Cortex of kidney (tissue), 1 donor: ENCODE results near the gene HDHD3.
"Not testable (repeated sequence)": the region's sequence is repeated elsewhere in the genome, so short reads cannot be mapped to it uniquely, and the experiment has no call there.

Experiments used
- DNase-seq: peaks from one replicate; lab custom pipeline; 2025; lab: John Stamatoyannopoulos, UW

Gene HDHD3

GRCh38 chr9:113389451-113389850 is 12.7 kb upstream of the HDHD3 start:
- DNase-seq = no peak

DNA sequence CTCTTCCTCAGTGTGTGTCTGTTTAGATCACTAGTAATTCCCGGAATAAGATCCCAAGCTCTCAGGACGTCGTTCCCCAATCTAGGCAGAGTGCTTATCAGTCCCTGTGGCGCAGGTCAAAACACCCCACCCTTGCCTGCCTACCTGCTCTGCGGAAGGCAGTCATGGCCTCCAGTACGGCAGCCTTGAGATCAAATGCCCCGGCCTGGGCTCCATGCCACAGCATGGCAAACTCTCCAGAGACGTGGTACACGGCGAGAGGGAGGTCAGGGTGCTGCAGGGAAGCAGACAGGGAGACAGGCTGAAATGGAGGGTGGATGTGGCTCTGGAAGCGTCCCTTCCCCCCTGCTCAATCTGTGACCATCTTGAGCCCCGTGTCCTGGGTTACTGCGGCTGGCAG is 12.0 kb upstream of the HDHD3 start:
- DNase-seq = no peak

- DNase-seq = no peak
Measured at GRCh38 chr9:113387560-113388230, 10.9 kb upstream of the HDHD3 start.

GRCh38 chr9:113386571-113387393 is 10.0 kb upstream of the HDHD3 start:
- DNase-seq = no peak

DNA sequence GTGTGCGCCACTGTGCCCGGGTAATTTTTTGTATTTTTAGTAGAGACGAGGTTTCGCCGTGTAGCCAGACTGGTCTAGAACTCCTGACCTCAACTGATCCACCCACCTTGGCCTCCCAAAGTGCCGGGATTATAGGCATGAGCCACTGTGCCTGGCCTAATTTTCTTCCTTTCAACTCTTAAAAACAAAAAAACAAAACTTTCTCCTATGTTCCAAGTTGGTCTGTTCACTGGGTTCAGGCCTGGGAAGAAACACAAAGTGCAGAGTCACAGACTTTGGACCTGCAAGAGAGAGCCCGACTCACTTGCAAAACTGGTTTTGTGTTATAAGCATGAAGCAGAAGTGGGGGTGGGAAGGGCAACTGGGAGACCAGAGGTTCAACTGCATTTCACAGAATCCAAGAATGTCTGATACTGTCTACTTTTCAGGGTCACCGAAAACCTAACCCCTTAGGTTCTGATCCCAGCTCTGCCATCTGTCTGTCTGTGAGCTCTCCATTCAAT is 5.2 kb upstream of the HDHD3 start:
- DNase-seq = no peak

DNA sequence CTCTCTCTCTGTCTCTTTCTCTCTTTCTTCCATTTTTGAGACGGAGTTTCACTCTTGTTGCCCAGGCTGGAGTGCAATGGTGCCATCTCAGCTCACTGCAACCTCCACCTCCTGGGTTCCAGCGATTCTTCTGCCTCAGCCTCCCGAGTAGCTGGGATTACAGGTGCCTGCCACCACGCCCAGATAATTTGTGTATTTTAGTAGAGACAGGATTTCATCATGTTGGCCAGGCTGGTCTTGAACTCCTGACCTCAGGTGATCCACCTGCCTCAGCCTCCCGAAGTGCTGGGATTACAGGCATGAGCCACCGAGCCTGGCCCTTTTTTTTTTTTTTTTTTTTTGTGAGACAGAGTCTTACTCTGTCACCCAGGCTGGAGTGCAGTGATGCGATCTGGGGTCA is 4.7 kb upstream of the HDHD3 start:
- DNase-seq = not testable (repeated sequence)

DNA sequence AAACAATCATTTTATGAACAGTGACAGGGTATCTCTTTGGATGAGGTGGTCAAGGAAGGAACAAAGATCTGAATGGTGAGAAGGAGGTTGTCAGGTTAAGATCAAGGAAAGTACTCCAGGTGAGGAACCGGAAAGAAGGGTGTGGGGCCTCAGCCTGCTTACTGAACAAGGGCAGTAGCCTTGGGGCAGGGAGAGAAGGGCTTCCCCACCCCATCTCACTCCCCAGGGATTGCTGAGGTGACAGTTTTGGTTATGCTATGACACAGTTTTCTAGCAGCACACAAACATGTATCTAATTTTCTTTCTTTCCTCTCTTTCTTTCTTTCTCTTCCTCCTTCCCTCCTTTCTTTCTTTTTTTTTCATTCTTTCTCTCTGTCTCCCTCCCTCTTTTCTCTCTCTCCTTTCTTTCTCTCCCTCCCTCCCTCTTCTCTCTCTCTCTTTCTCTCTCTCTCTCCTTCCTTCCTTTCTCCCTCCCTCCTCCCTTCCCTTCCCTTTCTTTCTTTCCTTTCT is 4.1 kb upstream of the HDHD3 start:
- DNase-seq = no peak

DNA sequence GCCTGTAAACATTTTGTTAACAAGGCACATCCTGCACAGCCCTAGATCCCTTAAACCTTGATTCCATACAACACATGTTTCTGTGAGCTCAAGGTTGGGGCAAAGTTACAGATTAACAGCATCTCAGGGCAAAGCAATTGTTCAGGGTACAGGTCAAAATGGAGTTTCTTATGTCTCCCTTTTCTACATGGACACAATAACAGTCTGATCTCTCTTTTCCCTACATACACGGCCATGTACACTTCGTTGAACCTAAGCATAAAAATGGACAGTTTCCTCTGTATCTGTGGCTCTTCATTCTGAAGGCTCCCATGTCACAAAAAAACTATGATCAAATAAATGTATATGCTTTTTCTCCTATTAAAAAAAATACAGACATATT is 3.0 kb upstream of the HDHD3 start:
- DNase-seq = not testable (repeated sequence)

DNA sequence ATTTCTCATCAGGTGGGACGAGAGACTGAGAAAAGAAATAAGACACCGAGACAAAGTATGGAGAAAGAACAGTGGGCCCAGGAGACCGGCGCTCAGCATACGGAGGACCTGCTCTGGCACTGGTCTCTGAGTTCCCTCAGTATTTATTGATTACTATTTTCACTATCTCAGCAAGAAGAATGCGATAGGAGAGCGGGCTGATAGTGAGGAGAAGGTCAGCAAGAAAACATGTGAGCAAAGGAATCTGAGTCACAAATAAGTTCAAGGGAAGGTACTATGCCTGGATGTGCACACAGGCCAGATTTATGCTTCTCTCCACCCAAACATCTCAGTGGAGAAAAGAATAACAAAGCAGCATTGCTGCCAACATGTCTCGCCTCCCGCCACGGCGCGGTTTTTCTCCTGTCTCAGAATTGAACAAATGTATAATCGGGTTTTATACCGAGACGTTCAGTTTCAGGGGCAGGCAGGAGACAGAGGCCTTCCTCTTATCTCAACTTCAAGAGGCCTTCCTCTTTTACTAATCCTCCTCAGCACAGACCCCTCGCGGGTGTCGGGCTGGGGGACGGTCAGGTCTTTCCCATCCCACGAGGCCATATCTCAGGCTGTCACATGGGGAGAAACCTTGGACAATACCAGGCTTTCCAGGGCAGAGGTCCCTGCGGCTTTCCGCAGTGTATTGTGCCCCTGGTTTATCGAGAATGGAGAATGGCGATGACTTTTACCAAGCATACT is 2.5 kb upstream of the HDHD3 start:
- not testable (repeated sequence) for DNase-seq

GRCh38 chr9:113375057-113376023 is 1.4 kb downstream of the HDHD3 start:
- no peak for DNase-seq

GRCh38 chr9:113373676-113374392 is 3.0 kb downstream of the HDHD3 start:
- no peak for DNase-seq

DNA sequence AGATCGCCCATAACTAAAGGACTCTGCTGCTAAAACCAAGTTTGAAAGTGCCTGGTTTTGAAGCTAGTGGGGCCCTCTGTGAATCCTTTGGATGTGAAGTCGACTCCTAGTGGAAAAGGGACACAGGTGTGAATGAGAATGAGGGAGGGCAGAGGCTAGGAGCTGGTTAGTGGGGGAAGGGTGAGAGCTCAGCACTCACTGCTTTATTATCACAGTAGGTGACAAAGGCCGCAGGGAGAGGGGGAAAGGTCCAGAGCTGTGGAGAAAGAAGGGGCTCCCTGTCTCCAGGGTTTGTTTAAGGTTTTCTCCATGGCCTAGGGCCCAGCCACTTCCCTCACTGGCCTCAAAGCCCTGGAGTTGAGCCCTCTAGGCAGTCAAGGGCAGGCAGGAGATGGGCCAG is 3.5 kb downstream of the HDHD3 start:
- DNase-seq = no peak

DNA sequence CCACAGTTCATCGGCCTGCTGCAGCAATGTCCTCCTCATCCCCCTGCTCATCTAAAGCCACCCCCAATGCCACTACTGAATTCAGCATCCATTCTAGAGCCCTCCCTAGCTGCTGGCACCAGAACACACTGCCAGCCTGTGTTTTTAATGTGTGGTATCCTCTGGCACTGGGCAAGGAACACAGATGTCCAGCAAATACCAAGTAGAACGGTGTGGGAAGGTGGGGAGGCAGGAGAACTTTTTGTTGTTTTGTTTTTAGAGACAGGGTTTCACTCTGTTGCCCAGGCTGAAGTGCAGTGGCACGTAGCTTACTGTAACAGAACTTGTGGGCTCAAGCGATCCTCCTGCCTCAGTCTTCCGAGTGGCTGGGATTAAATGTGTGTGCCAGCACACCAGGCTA is 4.7 kb downstream of the HDHD3 start:
- no peak for DNase-seq

DNA sequence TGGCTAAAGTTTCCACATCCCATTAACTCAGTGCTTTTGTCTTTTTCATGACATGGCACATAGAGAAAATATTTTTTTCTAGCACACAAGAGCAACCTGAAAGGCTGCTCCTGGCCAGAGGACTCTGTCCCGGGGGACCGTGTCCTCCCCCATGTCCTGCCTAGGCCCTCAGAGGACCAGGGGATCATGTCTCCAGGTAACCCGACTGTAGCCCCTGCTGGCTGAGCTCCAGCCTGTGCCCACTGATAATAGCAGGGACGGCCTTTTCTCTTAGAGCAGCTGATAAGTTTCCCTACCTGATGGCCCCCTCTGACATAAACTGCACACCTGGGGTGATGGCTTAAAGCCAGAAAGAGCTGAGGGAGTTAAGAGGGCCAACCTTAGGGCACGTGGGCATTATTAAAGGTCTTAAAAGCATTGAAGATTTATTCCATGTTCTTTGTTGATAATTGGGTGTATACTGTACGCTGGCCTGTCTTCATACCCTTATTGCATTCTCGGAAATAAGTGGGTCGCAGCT is 5.9 kb downstream of the HDHD3 start:
- no peak for DNase-seq

DNA sequence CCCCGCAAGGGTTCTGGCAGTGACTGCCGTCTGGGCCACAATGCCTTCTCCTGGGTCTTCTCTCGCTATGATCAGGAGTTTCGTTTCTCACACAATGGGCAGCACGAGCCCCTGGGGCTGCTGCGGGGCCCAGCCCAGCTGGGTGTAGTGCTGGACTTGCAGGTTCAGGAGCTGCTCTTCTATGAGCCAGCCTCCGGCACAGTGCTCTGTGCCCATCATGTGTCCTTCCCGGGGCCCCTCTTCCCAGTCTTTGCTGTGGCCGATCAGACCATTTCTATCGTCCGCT is 7.0 kb downstream of the HDHD3 start:
- no peak for DNase-seq

DNA sequence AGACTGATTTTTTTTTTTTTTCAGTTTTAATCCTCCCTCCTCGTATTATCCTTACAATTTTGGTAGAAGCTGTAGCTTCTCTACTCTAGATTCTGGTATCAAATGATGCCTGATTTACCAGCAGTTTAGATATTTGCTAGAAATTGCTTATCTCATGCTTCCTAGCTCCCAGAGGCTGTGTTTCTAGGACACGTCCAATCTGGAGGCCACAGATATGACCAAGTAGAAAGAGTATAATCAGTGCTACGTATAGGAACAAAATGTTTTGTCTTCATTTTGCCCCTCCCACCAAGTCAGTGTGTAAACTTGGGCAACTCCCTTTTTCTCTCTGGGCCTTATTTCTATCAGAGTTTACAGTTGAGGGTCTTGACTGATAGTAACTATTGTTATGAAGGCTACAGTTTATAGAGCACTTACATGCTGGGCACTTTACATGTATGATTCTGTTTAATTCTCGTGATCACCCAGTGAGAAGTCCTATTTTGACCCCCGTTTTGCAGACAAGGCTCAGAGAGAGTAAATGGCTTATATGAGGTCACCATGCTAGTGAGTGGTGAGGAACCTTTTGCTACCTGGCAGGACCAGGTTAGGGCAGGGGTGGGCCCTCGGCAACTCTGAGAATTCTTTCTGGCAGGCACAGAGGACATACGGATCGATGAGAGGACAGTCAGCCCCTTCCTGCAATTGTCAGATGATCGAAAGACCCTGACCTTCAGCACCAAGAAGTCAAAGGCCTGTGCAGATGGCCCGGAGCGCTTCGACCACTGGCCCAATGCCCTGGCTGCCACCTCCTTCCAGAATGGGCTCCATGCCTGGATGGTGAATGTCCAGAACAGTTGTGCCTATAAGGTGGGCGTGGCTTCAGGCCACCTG is 7.6 kb downstream of the HDHD3 start:
- no peak for DNase-seq

GRCh38 chr9:113368348-113368981 is 8.3 kb downstream of the HDHD3 start:
- no peak for DNase-seq

- not testable (repeated sequence) for DNase-seq
Measured at GRCh38 chr9:113365652-113366051, 11.1 kb downstream of the HDHD3 start.

GRCh38 chr9:113364951-113365350 is 11.8 kb downstream of the HDHD3 start:
- DNase-seq = no peak
